RWPE2 (cell line): ENCODE data around the gene ABCC1.
"Not testable (repeated sequence)": the region's sequence is repeated elsewhere in the genome, so short reads cannot be mapped to it uniquely, and the experiment has no call there.

Experiments used
- ATAC-seq: fragments of 200-7000 bp; cut with Tn5 transposase; 3 replicates; pipeline ENCODE4 v1.9.1; 2021; ENCODE audit warnings: low read depth
- DNase-seq: peaks from one replicate; pipeline ENCODE4 v3.0.0-alpha.2; 2020; ENCODE audit warnings: low spot score
- H3K27ac ChIP-seq: fragments of 450-650 bp; 2 replicates; pipeline ENCODE4 v1.5.1; 2017; ENCODE audit warnings: mild to moderate bottlenecking; ENCODE audit not compliant: poor library complexity, severe bottlenecking
- H3K27me3 ChIP-seq: fragments of 250-450 bp; sonication (Bioruptor Pico); 2 replicates; pipeline ENCODE4 v1.5.1; 2021; ENCODE audit warnings: mild to moderate bottlenecking, moderate library complexity; ENCODE audit not compliant: insufficient read depth, poor library complexity, severe bottlenecking
- H3K36me3 ChIP-seq: fragments of 250-450 bp; sonication (Bioruptor Pico); 2 replicates; pipeline ENCODE4 v1.5.1; 2020; ENCODE audit warnings: low read depth, mild to moderate bottlenecking, moderate library complexity
- H3K4me1 ChIP-seq: fragments of 250-450 bp; sonication (Bioruptor Pico); 2 replicates; pipeline ENCODE4 v1.5.1; 2021; ENCODE audit warnings: mild to moderate bottlenecking, moderate library complexity; ENCODE audit not compliant: insufficient read depth, poor library complexity, severe bottlenecking
- H3K4me3 ChIP-seq: fragments of 250-450 bp; sonication (Bioruptor Pico); 2 replicates; pipeline ENCODE4 v1.5.1; 2021; ENCODE audit warnings: mild to moderate bottlenecking, moderate library complexity; ENCODE audit not compliant: severe bottlenecking
- H3K9me3 ChIP-seq: fragments of 250-450 bp; sonication (Bioruptor Pico); 2 replicates; pipeline ENCODE4 v1.5.1; 2021; ENCODE audit warnings: mild to moderate bottlenecking, moderate library complexity; ENCODE audit not compliant: severe bottlenecking
- TF ChIP-seq, protein P1 (sequence below): fragments of 450-650 bp; IDR thresholded peaks from one replicate; pipeline ENCODE4 v1.5.1; 2017; ENCODE audit warnings: mild to moderate bottlenecking, moderate library complexity; ENCODE audit not compliant: poor library complexity, severe bottlenecking

ABCC1 gene

GRCh38 chr16:16096858-16097213, 147.4 kb downstream of the ABCC1 start:
- TF ChIP-seq, protein P1, sequence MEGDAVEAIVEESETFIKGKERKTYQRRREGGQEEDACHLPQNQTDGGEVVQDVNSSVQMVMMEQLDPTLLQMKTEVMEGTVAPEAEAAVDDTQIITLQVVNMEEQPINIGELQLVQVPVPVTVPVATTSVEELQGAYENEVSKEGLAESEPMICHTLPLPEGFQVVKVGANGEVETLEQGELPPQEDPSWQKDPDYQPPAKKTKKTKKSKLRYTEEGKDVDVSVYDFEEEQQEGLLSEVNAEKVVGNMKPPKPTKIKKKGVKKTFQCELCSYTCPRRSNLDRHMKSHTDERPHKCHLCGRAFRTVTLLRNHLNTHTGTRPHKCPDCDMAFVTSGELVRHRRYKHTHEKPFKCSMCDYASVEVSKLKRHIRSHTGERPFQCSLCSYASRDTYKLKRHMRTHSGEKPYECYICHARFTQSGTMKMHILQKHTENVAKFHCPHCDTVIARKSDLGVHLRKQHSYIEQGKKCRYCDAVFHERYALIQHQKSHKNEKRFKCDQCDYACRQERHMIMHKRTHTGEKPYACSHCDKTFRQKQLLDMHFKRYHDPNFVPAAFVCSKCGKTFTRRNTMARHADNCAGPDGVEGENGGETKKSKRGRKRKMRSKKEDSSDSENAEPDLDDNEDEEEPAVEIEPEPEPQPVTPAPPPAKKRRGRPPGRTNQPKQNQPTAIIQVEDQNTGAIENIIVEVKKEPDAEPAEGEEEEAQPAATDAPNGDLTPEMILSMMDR, result no peak
- Histone ChIP-seq H3K27ac (no peak overlapping the region), H3K4me1 (no peaks in the 10 kb centered on the region), H3K4me3 (no peak overlapping the region), H3K9me3 (no peaks in the 10 kb centered on the region), H3K27me3 (no peaks in the 10 kb centered on the region), H3K36me3 (peaks cover 51% of the 10 kb centered on the region)
- DNase-seq, result no peak
- ATAC-seq, result no peak

- H3K36me3 ChIP-seq, result peaks cover 54% of the 10 kb centered on the region
These were observed 149.9 kb downstream of the ABCC1 start for GRCh38 chr16:16099320-16099719.

GRCh38 chr16:16100631-16101030, 151.2 kb downstream of the ABCC1 start:
- TF ChIP-seq, protein P1, result no peak

More at GRCh38 chr16:16099320-16099719, 149.9 kb downstream of the ABCC1 start:
- no peak overlapping the region for H3K27ac ChIP-seq
- TF ChIP-seq, protein P1, result no peak
- no peaks in the 10 kb centered on the region for H3K9me3 ChIP-seq
- no peaks in the 10 kb centered on the region for H3K4me1 ChIP-seq
- DNase-seq, result no peak
- no peak for ATAC-seq
- no peaks in the 10 kb centered on the region for H3K27me3 ChIP-seq
- no peak overlapping the region for H3K4me3 ChIP-seq

DNA sequence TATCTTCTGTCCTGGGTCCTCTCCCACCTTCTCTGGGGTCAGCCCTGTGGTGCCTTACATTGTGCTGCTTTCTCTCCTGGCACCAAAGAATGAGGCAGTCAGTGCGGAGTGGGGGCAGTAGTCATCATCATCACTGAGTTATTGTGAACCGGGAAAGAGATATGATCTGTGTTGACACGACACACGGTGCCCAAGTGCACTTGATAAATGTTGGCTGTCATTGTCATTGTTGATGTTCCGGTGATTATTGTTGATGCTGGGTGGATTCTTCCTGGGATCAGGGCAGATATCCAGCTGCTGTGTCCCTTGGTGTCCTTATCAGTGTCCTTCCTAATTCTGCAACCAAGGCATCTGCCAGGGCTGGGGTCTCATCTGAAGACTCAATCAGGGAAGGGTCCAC, 152.2 kb downstream of the ABCC1 start:
- TF ChIP-seq, protein P1, result no peak
- Histone ChIP-seq H3K9me3 (no peaks in the 10 kb centered on the region), H3K4me3 (no peak overlapping the region), H3K27ac (no peak overlapping the region), H3K4me1 (no peaks in the 10 kb centered on the region), H3K27me3 (no peaks in the 10 kb centered on the region), H3K36me3 (peaks cover 39% of the 10 kb centered on the region)
- DNase-seq, result no peak
- no peak for ATAC-seq

More at GRCh38 chr16:16100631-16101030, 151.2 kb downstream of the ABCC1 start:
- DNase-seq, result no peak
- Histone ChIP-seq H3K9me3 (no peaks in the 10 kb centered on the region), H3K4me3 (no peak overlapping the region), H3K27me3 (no peaks in the 10 kb centered on the region), H3K4me1 (no peaks in the 10 kb centered on the region), H3K36me3 (peaks cover 46% of the 10 kb centered on the region), H3K27ac (no peak overlapping the region)
- no peak for ATAC-seq

GRCh38 chr16:16102738-16103137, 153.3 kb downstream of the ABCC1 start:
- DNase-seq, result no peak
- no peak for ATAC-seq
- Histone ChIP-seq H3K4me3 (no peak overlapping the region), H3K9me3 (no peaks in the 10 kb centered on the region), H3K27ac (no peak overlapping the region), H3K27me3 (no peaks in the 10 kb centered on the region), H3K36me3 (peaks cover 49% of the 10 kb centered on the region), H3K4me1 (no peaks in the 10 kb centered on the region)
- TF ChIP-seq, protein P1, result no peak

- DNase-seq, H3K27me3 ChIP-seq, ATAC-seq, H3K27ac ChIP-seq, H3K9me3 ChIP-seq, H3K4me3 ChIP-seq, H3K4me1 ChIP-seq: not testable (repeated sequence)
- peaks cover 44% of the 10 kb centered on the region for H3K36me3 ChIP-seq
These were observed 154.9 kb downstream of the ABCC1 start for GRCh38 chr16:16104132-16104803.

GRCh38 chr16:16104804-16105141, 155.4 kb downstream of the ABCC1 start:
- not testable (repeated sequence) for H3K4me3 ChIP-seq, H3K27ac ChIP-seq, H3K9me3 ChIP-seq, H3K4me1 ChIP-seq, DNase-seq, ATAC-seq, H3K27me3 ChIP-seq
- H3K36me3 ChIP-seq, result peaks cover 44% of the 10 kb centered on the region
